ENCODE measurements around the gene ABCC2.
"Not testable (repeated sequence)": the region's sequence is repeated elsewhere in the genome, so short reads cannot be mapped to it uniquely, and the experiment has no call there.

Gene ABCC2

GRCh38 chr10:99742701-99743100, 39.7 kb upstream of the ABCC2 start:
- no peak for DNase-seq (ENCODE audit: extremely low read depth, insufficient read length)
- Histone ChIP-seq H3K36me3 (ENCODE audit: control insufficient read depth, insufficient read depth, low read length) (peaks cover 8% of the 10 kb centered on the region), H3K4me3 (replicated peaks; ENCODE audit: low read depth, low read length) (no peak overlapping the region), H3K27me3 (replicated peaks; ENCODE audit: control insufficient read depth, insufficient read depth, low read length) (no peaks in the 10 kb centered on the region)
- TF ChIP-seq, protein P1, sequence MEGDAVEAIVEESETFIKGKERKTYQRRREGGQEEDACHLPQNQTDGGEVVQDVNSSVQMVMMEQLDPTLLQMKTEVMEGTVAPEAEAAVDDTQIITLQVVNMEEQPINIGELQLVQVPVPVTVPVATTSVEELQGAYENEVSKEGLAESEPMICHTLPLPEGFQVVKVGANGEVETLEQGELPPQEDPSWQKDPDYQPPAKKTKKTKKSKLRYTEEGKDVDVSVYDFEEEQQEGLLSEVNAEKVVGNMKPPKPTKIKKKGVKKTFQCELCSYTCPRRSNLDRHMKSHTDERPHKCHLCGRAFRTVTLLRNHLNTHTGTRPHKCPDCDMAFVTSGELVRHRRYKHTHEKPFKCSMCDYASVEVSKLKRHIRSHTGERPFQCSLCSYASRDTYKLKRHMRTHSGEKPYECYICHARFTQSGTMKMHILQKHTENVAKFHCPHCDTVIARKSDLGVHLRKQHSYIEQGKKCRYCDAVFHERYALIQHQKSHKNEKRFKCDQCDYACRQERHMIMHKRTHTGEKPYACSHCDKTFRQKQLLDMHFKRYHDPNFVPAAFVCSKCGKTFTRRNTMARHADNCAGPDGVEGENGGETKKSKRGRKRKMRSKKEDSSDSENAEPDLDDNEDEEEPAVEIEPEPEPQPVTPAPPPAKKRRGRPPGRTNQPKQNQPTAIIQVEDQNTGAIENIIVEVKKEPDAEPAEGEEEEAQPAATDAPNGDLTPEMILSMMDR (IDR thresholded peaks at IDR 0.05; ENCODE audit: insufficient read depth, low read length, poor library complexity, severe bottlenecking), result no peak

- Histone ChIP-seq H3K36me3 (ENCODE audit: control insufficient read depth, insufficient read depth, low read length) (peaks cover 8% of the 10 kb centered on the region), H3K4me3 (replicated peaks; ENCODE audit: low read depth, low read length) (no peak overlapping the region)
- no peak for DNase-seq (ENCODE audit: extremely low read depth, insufficient read length)
Observed at GRCh38 chr10:99743841-99744240, 38.6 kb upstream of the ABCC2 start.

GRCh38 chr10:99746166-99746565, 36.3 kb upstream of the ABCC2 start:
- not testable (repeated sequence) for H3K36me3 ChIP-seq (ENCODE audit: control insufficient read depth, insufficient read depth, low read length); DNase-seq (ENCODE audit: extremely low read depth, insufficient read length); H3K4me3 ChIP-seq (replicated peaks; ENCODE audit: low read depth, low read length); H3K27me3 ChIP-seq (replicated peaks; ENCODE audit: control insufficient read depth, insufficient read depth, low read length)

More at GRCh38 chr10:99743841-99744240, 38.6 kb upstream of the ABCC2 start:
- TF ChIP-seq, protein P1 (IDR thresholded peaks at IDR 0.05; ENCODE audit: insufficient read depth, low read length, poor library complexity, severe bottlenecking), result no peak
- H3K27me3 ChIP-seq (replicated peaks; ENCODE audit: control insufficient read depth, insufficient read depth, low read length), result no peaks in the 10 kb centered on the region

- Histone ChIP-seq H3K27me3 (replicated peaks; ENCODE audit: control insufficient read depth, insufficient read depth, low read length) (no peaks in the 10 kb centered on the region), H3K4me3 (replicated peaks; ENCODE audit: low read depth, low read length) (no peak overlapping the region), H3K36me3 (ENCODE audit: control insufficient read depth, insufficient read depth, low read length) (peaks cover 6% of the 10 kb centered on the region)
- TF ChIP-seq, protein P1 (IDR thresholded peaks at IDR 0.05; ENCODE audit: insufficient read depth, low read length, poor library complexity, severe bottlenecking), result no peak
- DNase-seq (ENCODE audit: extremely low read depth, insufficient read length), result no peak
Observed at GRCh38 chr10:99748823-99749451, 33.5 kb upstream of the ABCC2 start.

- TF ChIP-seq, protein P1 (IDR thresholded peaks at IDR 0.05; ENCODE audit: insufficient read depth, low read length, poor library complexity, severe bottlenecking), result no peak
- peaks cover 6% of the 10 kb centered on the region for H3K36me3 ChIP-seq (ENCODE audit: control insufficient read depth, insufficient read depth, low read length)
Observed at GRCh38 chr10:99750641-99751040, 31.8 kb upstream of the ABCC2 start.

GRCh38 chr10:99754670-99755069, 27.8 kb upstream of the ABCC2 start:
- peaks cover 1% of the 10 kb centered on the region; the same call in 1 of the 2 replicates for H3K36me3 ChIP-seq (ENCODE audit: control insufficient read depth, insufficient read depth, low read length)
- H3K4me3 ChIP-seq (replicated peaks; ENCODE audit: low read depth, low read length), result no peak overlapping the region
- H3K27me3 ChIP-seq (replicated peaks; ENCODE audit: control insufficient read depth, insufficient read depth, low read length), result no peaks in the 10 kb centered on the region
- no peak for DNase-seq (ENCODE audit: extremely low read depth, insufficient read length)
- TF ChIP-seq, protein P1 (IDR thresholded peaks at IDR 0.05; ENCODE audit: insufficient read depth, low read length, poor library complexity, severe bottlenecking), result no peak

More at GRCh38 chr10:99750641-99751040, 31.8 kb upstream of the ABCC2 start:
- Histone ChIP-seq H3K27me3 (replicated peaks; ENCODE audit: control insufficient read depth, insufficient read depth, low read length) (no peaks in the 10 kb centered on the region), H3K4me3 (replicated peaks; ENCODE audit: low read depth, low read length) (no peak overlapping the region)
- DNase-seq (ENCODE audit: extremely low read depth, insufficient read length), result no peak

Data from GM06990 (cell line).